DND-41 (cell line): ENCODE measurements around the gene FMN2.

Experiments
- ATAC-seq: fragments of 200-7000 bp; cut with Tn5 transposase; 3 replicates; pipeline ENCODE4 v1.9.1; 2021; ENCODE audit warnings: low read depth; ENCODE audit not compliant: insufficient read depth
- DNase-seq: peaks from one replicate; pipeline ENCODE4 v3.0.0-alpha.2; 2020
- H2AFZ ChIP-seq: 2 replicates; pipeline ENCODE4 v1.6.0; 2012; ENCODE audit warnings: low read depth, low read length
- H3K27ac ChIP-seq: 2 replicates; pipeline ENCODE4 v1.5.1; 2012; ENCODE audit warnings: low read length, inconsistent platforms
- H3K27me3 ChIP-seq: fragments of 200-600 bp; sonication (generic); 2 replicates; pipeline ENCODE4 v1.6.0; 2012; ENCODE audit warnings: low read length, mild to moderate bottlenecking, inconsistent platforms; ENCODE audit not compliant: insufficient read depth, poor library complexity
- H3K36me3 ChIP-seq: 2 replicates; pipeline ENCODE4 v1.5.1; 2012; ENCODE audit warnings: low read length, inconsistent platforms; ENCODE audit not compliant: insufficient read depth
- H3K4me1 ChIP-seq: 2 replicates; pipeline ENCODE4 v1.5.1; 2012; ENCODE audit warnings: mild to moderate bottlenecking, low read length; ENCODE audit not compliant: insufficient read depth
- H3K4me2 ChIP-seq: 2 replicates; pipeline ENCODE4 v1.6.0; 2012; ENCODE audit warnings: mild to moderate bottlenecking, moderate library complexity, low read length, inconsistent platforms; ENCODE audit not compliant: insufficient read depth
- H3K4me3 ChIP-seq, 2 experiments: fragments of 200-600 bp in 1 of 2; shearing (Covaris generic) in 1 of 2; 2 replicates each; pipeline ENCODE4 v1.5.1; 2012 to 2016; ENCODE audit warnings: inconsistent platforms in 2 of 2, low read length in 2 of 2, mild to moderate bottlenecking in 2 of 2, low read depth in 1 of 2, moderate library complexity in 1 of 2
- H3K79me2 ChIP-seq: 2 replicates; pipeline ENCODE4 v1.6.0; 2012; ENCODE audit warnings: low read length, inconsistent platforms; ENCODE audit not compliant: insufficient read depth
- H3K9ac ChIP-seq: 2 replicates; pipeline ENCODE4 v1.6.0; 2012; ENCODE audit warnings: low read depth, mild to moderate bottlenecking, inconsistent platforms, low read length, moderate library complexity
- H3K9me3 ChIP-seq: 2 replicates; pipeline ENCODE4 v1.5.1; 2012; ENCODE audit warnings: low read length, moderate library complexity, mild to moderate bottlenecking, inconsistent platforms; ENCODE audit not compliant: insufficient read depth, severe bottlenecking
- H4K20me1 ChIP-seq: 2 replicates; pipeline ENCODE4 v1.6.0; 2012; ENCODE audit warnings: low read length; ENCODE audit not compliant: insufficient read depth
- EZH2 ChIP-seq: IDR thresholded peaks from 3 replicates; pipeline ENCODE4 v1.6.1; 2012; ENCODE audit warnings: borderline replicate concordance, low read depth, mild to moderate bottlenecking, moderate library complexity, low read length, inconsistent platforms; ENCODE audit not compliant: severe bottlenecking
- TF ChIP-seq, protein P1 (sequence below): IDR thresholded peaks from 2 replicates; pipeline ENCODE4 v1.5.1; 2012; ENCODE audit warnings: borderline replicate concordance, low read length, moderate library complexity, mild to moderate bottlenecking; ENCODE audit not compliant: poor library complexity, severe bottlenecking; ENCODE audit errors: extremely low read depth

Gene FMN2

DNA sequence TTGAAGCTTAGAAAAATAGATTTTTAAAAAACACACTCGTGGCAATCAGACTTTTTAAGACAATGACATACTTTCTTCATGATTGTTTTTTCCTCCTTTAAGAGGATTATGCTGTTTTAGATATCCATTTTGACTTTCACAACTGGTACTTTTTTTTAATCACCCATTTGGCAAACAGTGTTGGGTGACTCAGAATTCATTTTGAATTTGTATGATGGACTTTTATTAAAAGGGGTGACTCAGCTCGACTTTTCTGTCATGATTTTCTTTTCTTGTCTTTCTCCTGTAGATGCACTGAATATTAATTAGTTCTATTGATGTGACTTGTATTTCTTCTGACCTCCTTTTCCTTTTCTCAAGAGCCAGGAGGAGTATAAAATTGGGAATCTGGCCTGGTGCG is 44.7 kb downstream of the FMN2 start:
- Histone ChIP-seq H4K20me1 (no peaks in the 10 kb centered on the region), H3K4me3 (no peak overlapping the region), H3K27me3 (no peaks in the 10 kb centered on the region), H3K27ac (no peak overlapping the region), H3K79me2 (no peaks in the 10 kb centered on the region), H3K4me2 (no peak overlapping the region), H3K36me3 (no peaks in the 10 kb centered on the region), H3K4me1 (no peaks in the 10 kb centered on the region), H3K9me3 (no peaks in the 10 kb centered on the region), H3K9ac (no peak overlapping the region), H2AFZ (no peak overlapping the region)
- TF ChIP-seq EZH2: no peak
- TF ChIP-seq, protein P1, sequence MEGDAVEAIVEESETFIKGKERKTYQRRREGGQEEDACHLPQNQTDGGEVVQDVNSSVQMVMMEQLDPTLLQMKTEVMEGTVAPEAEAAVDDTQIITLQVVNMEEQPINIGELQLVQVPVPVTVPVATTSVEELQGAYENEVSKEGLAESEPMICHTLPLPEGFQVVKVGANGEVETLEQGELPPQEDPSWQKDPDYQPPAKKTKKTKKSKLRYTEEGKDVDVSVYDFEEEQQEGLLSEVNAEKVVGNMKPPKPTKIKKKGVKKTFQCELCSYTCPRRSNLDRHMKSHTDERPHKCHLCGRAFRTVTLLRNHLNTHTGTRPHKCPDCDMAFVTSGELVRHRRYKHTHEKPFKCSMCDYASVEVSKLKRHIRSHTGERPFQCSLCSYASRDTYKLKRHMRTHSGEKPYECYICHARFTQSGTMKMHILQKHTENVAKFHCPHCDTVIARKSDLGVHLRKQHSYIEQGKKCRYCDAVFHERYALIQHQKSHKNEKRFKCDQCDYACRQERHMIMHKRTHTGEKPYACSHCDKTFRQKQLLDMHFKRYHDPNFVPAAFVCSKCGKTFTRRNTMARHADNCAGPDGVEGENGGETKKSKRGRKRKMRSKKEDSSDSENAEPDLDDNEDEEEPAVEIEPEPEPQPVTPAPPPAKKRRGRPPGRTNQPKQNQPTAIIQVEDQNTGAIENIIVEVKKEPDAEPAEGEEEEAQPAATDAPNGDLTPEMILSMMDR: no peak
- no peak for DNase-seq
- no peak for ATAC-seq

DNA sequence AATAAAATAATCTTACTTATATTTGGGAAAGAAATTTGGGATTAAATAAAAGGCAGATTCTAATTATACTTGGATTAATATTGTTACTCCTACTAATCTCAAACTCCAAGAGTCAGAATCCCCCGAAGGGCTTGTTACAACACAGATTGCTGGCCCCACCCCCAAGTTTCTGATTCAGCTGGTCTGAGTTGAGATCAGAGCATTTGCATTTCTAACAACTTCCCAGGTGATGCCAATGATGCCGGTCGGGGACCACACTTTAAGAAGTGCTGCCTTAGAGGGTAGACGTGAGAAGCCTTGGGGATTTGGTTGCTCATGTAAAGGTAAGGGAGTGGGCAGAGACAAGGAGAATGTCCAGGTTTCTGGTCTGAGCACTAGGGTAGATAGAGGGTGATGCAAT is 47.2 kb downstream of the FMN2 start:
- Histone ChIP-seq H3K4me3 (no peak overlapping the region), H3K4me2 (no peak overlapping the region), H2AFZ (no peak overlapping the region), H4K20me1 (no peaks in the 10 kb centered on the region), H3K4me1 (no peaks in the 10 kb centered on the region), H3K27ac (no peak overlapping the region), H3K36me3 (no peaks in the 10 kb centered on the region), H3K79me2 (no peaks in the 10 kb centered on the region), H3K9ac (no peak overlapping the region), H3K27me3 (no peaks in the 10 kb centered on the region), H3K9me3 (no peaks in the 10 kb centered on the region)
- DNase-seq (no peak), ATAC-seq (no peak)
- no peak for TF ChIP-seq EZH2
- TF ChIP-seq, protein P1: no peak

DNA sequence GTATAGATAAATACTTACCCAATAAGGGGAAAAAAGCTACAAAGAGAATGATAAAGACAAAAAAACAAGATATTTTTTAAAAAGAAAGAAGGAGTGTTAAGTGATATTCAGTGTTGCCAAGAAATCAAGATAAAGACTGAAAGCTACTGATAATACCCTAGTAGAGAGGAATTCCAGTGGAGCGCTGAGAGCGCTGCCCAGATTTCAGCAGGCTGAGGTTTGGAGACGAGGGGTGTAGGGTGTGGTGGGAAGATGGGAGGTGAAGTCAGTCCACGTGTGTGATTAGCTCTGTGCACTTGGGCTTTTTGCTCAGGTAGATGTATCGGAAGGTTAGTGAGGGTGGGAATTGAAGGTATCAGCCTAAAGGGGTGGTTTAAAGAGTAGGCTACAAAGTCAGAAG is 47.8 kb downstream of the FMN2 start:
- Histone ChIP-seq H3K9me3 (no peaks in the 10 kb centered on the region), H3K27ac (no peak overlapping the region)
- ATAC-seq: no peak

More for the DNA sequence above, 47.8 kb downstream of the FMN2 start:
- no peak overlapping the region for H3K9ac ChIP-seq
- no peaks in the 10 kb centered on the region for H4K20me1 ChIP-seq
- no peaks in the 10 kb centered on the region for H3K4me1 ChIP-seq
- no peak for DNase-seq
- no peaks in the 10 kb centered on the region for H3K36me3 ChIP-seq
- no peaks in the 10 kb centered on the region for H3K27me3 ChIP-seq
- TF ChIP-seq, protein P1: no peak
- no peak for TF ChIP-seq EZH2
- no peak overlapping the region for H3K4me3 ChIP-seq
- H2AFZ ChIP-seq: no peak overlapping the region
- H3K4me2 ChIP-seq: no peak overlapping the region
- no peaks in the 10 kb centered on the region for H3K79me2 ChIP-seq
